B cell (primary cell): ENCODE results near the gene FAM237A.
A peak's percentile ranks its signal among the peaks of the same experiment; 100 is the strongest.

Experiments used
- CTCF ChIP-seq: fragments of 200-600 bp; IDR thresholded peaks from one replicate; pipeline ENCODE4 v1.8.0; 2022; ENCODE audit warnings: antibody characterized with exemption, mild to moderate bottlenecking
- EZH2 ChIP-seq: IDR thresholded peaks from 2 replicates; pipeline ENCODE4 v1.6.1; 2012; ENCODE audit warnings: borderline replicate concordance, low read depth, mild to moderate bottlenecking, moderate library complexity, low read length; ENCODE audit not compliant: insufficient read depth, poor library complexity, severe bottlenecking

GRCh38 chr2:206693399-206694137, 51.3 kb downstream of the FAM237A start:
- peak; percentile 80 for TF ChIP-seq CTCF
- TF ChIP-seq EZH2, result no peak
